HG03442 (cell line): Measurements from ENCODE around the gene RELCH.

Experiments used
- ATAC-seq: cut with Tn5 transposase; IDR thresholded peaks from one replicate; pipeline ENCODE4 v1.9.1; 2021; ENCODE audit warnings: mild to moderate bottlenecking, moderate library complexity; ENCODE audit not compliant: unreplicated experiment

RELCH gene

DNA sequence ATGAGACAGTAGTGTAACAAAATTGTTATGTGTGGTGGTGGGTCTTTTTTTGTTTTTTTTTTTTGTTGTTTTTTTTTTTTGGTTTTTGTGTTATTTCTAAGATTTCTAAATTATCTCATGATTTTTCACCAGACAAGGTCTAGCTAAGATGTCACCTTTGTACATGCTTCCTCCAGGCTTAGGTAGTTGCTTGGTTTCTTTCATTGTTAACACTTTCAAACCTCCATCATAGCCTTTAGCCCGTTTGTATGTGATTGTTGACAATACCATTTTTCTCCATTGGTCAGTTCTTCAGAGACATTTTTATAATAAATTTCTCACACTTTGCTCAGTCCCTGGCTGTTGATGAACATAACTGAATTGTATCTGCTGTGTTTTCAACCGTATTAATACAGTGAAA lies 2.2 kb downstream of the RELCH start:
- ATAC-seq = no peak

DNA sequence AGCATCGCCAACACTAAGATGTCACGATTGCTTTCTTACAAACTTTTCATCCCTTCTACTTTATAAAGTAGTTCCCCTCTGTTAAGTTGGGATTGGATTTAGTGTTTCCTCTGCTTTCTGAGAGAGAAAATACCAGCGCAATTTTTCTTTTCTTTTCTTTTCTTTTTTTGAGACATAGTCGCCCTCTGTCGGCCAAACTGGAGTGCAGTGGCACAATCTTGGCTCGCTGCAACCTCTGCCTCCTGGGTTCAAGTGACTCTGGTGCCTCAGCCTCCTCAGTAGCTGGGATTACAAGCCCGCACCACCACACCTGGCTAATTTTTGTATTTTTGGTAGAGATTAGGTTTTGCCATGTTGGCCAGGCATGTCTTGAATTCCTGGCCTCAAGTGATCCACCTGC lies 9.0 kb downstream of the RELCH start:
- ATAC-seq = no peak

DNA sequence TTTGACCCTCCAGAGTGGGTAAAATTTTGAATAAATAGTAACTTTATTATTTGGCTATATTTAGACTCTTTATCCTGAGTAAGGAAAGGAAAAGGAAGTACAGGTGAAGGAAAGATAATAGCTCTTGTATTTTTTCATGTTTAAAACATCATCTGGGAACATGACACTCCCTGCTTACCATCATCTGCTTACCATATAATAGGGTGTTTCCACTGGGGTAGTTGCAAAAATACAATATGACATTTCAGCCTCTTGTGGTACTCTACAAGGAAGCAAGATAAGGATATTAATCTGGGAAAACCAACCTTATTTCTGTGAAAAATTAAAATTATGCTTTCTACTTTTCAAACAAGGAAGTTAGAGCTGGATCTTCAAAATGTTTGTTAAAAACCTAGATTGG lies 9.9 kb downstream of the RELCH start:
- ATAC-seq = no peak

DNA sequence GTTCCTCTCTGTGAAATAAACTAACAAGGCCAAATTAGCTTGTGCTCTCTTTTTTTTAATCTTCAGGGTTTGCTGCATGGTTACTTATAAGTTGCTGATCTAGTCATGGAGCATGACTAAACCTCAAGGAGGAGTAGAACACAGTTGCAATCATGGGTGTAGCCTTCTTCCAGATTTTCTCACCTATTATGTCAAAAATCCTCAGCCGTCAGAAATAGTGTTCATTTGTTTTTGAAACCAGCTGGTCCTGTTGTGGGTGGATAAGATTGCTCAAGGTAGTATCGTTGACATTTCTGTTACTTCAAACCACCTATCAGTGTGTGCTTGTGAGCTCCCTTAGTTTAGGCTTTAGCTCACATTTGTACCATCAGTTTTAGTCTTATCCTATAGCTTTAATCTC lies 11.2 kb downstream of the RELCH start:
- no peak for ATAC-seq

DNA sequence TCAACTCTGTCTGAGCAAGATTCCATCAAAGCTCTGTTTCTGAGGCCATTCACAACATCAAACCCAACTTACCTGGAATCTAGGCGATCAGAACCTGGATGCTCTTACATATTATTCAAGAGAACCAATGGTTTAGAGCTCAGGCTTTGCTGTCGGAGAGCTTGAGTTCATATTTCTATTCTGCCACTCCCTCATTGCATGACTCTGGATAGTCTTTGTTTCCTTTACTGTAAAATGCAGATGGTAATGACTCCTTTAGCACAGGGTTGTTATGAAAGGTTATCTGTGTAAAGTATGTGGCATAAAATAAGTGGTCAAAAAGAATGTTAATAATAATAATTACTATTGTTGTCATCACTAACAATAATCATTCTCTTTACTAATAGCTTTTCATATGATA lies 12.6 kb downstream of the RELCH start:
- no peak for ATAC-seq

DNA sequence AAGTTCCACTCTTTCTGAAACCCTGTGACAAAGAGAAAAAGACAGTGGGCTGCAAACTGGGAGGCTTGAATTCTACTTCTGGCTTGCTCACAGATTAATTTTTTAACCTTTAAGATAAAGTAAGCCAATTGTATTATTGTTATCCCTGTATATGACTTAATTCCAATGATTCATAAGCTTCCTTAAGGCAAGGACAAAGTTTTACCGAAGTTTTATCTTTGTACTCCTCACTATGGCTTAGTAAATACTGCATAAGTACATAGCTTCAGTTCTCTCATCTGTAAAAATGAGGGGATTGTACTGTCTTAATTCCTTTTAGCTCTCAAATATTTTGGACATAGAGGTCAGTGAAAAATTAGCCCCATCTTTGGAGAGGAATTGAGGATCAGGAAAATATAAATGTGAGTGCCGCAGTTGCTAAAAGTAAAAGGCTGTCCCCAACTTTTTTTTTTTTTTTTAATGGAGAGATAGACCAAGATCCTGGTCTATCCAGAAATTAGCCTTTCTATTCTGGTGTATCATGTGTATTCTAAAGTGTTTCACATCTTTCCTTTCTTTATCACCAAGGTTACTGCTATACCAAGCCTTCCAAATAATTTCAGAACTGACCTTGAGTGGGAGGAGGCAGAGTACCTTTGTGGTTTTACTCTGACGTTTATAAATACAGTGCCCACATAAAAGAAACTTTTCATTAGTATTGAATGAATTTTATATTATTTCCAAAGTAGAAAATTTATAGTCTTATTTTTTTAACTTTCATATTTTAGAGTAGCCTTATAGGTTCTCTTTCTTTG lies 13.3 kb downstream of the RELCH start:
- ATAC-seq = peak; percentile 61

DNA sequence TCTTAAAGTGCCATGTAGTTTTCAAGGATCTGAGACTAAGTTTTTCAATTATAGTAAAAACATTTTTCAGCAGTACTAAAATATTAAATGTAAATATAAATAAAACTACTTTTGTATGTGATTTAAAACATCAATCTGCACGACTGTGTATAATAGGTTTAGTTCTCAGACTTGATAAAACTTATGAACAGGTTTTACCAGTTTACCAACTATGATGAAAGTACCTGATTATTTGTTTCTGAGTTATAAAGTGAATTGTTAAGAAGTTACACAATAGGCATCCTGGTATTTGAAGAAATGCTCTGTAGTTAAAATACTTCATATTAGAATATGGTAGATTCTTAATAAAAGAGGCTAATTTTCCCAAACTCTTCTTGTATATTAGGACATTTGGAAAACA lies 14.8 kb downstream of the RELCH start:
- no peak for ATAC-seq

DNA sequence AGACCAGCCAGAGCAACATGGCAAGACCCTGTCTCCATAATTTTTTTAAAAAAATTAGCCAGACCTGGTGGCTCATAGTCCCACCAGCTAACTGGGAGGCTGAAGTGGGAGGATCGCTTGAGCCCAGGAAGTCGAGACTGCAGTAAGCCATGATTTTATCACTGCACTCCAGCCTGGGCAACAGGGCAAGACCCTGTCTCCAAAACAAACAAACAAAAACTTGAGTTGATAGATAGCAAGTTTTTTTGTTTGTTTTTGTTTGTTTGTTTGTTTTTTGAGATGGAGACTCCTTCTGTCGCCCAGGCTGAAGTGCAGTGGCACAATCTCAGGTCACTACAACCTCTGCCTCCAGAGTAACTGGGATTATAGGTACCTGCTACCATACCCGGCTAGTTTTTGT lies 18.8 kb downstream of the RELCH start:
- ATAC-seq = no peak

DNA sequence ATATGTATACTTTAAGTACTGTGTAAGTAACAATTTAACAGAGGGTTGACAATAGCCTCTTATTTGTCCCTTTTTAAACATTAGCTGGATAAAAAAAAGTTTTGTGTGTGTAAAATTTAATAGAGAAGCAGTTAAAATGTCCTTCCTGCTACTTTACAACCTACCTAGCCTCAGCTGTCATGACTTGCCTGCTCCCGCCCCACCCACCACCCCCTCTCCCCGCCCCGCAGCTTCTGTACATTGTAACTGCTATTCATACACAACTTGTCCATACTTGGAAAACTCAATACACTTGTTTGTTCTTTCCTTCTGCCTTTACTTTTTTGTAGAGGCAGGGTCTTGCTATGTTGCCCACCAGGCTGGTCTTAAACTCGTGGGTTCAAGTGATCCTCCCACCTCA lies 19.5 kb downstream of the RELCH start:
- no peak for ATAC-seq

DNA sequence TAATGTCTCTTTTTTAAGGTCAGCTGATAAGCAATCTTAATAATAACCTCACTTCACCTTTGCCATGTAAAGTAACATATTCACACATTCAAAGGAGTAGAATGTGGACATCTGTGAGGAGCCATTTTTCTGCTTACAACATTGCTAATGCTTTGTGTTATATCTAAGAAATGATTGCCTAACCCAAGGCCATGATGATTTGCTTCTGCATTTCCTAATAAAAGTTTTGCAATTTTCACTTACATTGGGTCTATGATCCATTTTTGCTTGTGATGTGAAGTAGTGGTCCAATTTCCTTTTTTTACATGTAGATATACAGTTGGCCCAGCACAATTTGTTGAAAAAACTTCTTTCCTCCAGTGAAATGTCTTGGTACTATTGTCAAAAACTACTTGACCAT lies 22.0 kb downstream of the RELCH start:
- no peak for ATAC-seq

DNA sequence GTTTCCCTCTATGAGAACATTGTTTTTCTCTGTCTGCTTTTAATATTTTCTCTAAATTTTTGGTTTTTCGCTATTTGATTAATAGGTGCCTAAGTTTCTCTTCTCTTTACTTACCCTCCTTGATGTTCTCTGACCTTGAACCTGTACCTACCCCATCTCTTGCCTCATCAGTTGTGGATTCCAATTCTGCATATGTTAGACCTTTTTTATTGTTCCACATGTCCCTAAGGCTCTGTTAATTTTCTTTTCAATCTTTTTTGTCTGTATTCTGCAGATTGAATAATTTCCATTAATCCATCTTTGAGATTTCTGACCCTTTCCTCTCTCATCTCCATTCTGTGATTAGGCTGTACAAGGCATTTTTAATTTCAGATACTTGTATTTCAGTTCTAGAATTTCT lies 23.1 kb downstream of the RELCH start:
- ATAC-seq = no peak

DNA sequence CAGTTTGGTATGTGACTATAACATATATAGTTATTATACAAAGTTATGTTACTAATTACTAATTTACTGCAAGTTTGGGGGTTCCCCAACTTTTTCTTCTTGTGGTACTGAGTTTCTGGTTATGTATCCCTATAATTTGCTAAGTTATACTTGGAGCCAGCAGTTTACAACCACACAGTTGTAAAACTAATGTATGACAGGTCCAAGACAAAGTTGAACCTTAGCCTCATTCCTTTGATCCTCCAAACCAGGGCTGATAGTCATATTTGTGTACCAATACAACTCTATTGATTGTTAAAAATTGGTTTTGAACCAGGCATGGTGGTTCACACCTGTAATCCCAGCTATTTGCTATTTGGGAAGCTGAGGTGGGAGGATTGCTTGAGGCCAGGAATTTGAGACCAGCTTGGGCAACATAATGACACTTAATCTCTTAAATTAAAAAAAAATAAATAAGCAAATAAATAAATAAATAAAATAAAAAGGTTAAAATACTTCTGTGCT lies 24.3 kb downstream of the RELCH start:
- ATAC-seq = no peak

DNA sequence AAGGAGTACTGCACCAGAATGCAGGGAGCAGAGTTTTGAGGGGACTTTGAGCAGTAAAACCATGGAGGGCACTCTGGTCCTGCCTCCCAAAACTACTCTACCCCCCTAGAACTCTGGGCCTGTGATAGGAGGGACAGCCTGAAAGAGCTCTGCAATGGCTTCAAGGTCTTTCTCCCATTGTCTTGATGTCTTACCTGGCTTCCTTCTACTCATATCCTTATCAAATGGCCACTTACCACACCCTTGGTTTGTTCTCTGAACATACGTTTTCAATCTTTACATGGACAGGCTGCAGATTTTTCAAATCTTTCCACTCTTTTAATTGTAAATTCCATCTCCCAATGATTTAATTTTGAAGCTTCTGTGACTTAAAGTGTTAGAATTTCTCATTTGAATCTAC lies 27.7 kb downstream of the RELCH start:
- no peak for ATAC-seq

DNA sequence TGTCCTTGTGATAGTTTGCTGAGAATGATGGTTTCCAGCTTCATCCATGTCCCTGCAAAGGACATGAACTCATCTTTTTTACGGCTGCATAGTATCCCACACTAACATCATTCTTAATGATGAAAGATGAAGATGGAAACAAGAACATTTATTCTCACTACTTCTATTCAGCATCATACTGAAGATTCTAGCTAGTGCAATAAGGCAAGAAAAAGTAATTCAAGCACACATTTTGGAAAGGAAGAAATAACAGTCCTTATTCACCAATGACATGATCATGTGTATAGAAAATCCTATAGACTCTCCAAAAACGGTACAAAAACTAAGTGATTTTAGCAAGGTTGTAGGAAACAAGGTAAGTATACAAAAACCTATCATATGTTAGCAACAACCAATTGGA lies 37.2 kb downstream of the RELCH start:
- no peak for ATAC-seq

DNA sequence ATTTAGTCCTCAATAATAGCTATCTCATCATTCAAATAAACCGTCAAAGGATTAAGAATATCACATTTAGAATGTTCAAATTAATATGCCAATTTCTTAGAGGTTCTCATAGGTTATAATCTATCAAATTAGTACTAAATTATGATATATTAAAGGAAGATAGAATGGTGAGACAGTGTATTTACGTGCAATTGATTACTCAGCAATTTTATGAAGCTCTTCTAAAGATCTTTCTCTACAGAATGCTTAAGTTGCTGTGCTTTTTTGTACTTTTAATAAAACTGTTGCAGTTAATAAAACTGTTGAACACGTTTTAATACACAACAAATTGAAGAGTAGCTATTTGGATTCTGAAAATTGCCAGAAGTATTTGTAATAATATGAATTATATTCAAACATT lies 39.0 kb downstream of the RELCH start:
- ATAC-seq = no peak

DNA sequence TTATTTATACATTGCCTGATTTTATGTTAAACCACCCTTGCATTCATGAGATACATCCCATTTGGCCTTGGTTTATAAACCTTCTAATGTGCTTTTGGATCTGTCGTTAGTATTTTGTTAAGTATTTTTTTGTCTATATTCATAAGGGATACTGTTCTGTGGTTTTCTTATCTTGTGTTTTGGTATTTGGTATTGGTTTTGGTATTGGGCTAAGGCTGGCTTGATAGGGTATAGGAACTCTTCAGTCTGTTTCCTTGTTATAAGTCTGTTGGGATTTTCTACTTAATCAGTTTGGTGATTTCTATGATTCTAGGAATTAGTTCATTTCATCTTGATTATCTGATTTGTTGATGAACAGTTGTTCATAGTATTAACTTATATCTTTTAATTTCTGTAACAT lies 49.2 kb downstream of the RELCH start:
- ATAC-seq = no peak

DNA sequence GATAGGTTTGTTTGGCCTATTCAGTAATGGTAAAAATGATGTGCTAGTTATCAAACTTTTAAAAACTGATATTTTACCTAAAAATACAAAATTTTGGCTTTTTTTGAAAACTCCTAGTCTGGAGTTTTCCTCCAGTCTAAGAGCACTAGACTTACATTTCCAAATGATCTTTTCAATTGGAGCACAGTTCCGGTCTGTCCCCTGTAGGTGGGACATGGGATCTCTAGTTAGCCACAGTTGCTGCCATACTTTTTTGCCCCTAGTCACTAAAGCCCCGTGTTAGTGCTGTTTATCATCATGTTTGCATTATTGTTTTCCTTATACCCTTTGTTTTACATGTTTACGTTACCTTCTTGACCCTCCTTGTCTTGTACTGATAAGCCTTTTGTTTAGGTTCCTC lies 52.4 kb downstream of the RELCH start:
- ATAC-seq = no peak

DNA sequence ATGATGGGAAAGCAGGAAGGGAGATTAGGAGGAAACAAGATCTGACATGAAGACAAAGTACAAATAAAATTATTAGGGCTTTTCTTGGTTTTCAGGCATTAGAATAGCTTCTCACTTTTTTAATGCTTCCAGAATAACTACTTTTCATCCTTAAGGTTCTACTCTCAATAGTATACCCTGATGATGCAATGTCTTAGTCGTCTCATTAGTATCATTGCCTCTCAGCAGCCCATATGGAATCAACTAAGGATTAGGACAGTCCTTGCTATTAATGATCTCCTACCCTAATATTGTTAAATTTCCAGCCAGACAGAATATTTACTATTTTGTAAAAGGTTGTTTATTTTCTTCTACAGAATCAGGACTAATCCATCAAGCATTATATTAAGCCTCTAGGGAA lies 55.9 kb downstream of the RELCH start:
- ATAC-seq = no peak

DNA sequence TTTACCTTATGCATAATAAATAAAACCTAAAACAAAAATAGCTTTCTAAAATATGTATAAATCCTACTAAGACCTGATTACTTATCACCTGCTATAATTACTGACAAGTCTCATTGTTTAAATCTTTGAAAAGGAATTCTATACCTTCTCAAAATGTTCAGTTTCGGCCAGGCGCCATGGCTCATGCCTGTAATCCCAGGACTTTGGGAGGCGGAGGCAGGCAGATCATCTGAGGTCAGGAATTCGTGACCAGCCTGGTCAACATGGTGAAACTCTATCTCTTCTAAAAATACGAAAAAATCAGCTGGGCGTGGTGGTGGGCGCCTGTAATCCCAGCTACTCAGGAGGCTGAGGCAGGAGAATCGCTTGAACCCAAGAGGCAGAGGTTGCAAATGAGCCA lies 58.1 kb downstream of the RELCH start:
- ATAC-seq = no peak

DNA sequence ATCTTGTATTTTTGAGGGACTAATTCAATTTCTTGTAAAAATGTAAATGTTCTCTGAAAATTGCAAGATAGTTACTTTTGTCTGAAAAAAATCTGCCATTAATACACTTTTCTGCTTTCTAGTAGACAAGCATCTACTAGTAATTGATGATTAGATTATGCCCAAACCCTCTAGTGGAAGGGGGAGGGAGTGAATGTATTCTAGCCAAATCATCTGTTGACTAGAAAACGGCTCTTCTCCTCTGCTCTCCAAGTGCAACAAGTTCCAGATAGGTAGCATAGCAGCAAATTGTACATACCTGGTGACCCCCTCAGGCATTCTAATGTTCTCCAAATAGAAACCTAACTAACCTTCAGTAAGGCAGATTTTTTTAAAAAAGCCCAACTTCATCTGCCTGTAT lies 58.6 kb downstream of the RELCH start:
- no peak for ATAC-seq

DNA sequence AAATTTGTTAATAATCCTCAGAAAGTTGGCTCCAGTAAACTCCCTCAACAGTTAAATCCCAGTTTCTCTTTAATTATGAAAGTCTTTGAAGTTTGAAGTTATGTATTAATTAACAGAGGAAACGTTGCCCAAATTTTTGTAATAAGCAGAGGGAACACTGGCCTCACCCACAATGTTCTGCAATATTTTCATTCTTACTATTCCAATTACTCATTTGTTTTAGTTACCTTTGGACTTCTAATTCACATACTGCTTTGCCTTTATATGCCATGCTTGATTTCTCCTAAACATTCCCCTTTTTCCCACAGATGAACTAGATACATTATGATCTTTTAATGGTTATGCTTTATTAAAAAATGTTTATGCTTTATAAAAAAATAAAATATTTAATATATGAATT lies 61.3 kb downstream of the RELCH start:
- no peak for ATAC-seq

DNA sequence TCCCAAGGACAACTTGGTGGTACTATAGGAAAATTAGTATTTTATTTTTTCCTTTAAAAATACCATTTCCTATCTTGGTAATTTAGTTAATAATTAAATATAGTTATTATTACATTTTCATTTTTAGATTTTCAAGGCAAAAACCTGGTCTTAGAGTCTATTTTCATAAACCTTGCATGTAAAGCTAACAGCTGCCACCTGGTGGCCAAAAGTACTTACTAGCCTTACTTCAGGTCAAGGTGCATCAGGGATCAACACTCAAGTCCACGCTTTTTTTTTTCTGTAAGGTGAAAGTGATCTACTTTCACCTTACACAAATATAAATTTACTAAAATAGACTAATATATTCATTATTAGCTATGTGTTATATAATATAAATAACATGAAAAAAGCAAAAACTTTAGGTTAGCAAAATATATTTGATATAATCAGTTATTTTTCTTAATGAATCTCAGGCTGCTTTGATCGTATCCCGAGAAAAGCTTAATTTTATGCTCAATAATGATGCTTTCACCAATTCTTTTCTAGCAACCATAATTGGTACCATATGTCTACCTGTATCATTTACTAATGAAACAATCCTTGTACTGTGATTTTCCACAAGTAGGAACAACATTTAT lies 62.5 kb downstream of the RELCH start:
- ATAC-seq = no peak

DNA sequence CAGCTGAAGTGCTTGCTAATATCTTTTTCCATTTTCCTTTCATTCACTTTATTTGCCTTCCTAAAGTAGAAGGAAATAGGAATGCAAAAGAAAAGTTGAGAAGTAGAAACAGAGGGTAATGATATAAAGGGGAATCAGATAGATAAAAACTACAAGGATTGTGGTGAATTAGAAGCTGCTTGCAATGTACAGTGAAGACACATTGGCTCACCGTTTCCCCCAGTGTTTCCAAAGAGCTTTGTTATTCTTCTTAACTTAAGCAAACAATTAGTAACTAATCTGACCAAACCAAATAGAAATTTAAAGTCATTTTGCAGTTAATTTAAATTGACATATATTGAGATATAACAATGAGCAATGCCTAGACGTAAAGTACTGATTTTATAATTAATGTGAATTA lies 63.4 kb downstream of the RELCH start:
- no peak for ATAC-seq
